Upper lobe of left lung (tissue), 4 donors: Measurements from ENCODE around the gene HDHD3.

ENCODE experiments used
- EP300 ChIP-seq, 4 donors: sonication (generic); formaldehyde crosslinking; IDR thresholded peaks; one replicate each; pipeline ENCODE4 v1.5.1; 2017; ENCODE audit warnings: antibody characterized with exemption in 4 of 4, control low read depth in 2 of 4
- POLR2A ChIP-seq, 4 donors: fragments of 450-650 bp; IDR thresholded peaks; one replicate each; pipeline ENCODE4 v1.5.1; 2016 to 2017; ENCODE audit warnings: antibody characterized with exemption in 4 of 4, mild to moderate bottlenecking in 2 of 4

DNA sequence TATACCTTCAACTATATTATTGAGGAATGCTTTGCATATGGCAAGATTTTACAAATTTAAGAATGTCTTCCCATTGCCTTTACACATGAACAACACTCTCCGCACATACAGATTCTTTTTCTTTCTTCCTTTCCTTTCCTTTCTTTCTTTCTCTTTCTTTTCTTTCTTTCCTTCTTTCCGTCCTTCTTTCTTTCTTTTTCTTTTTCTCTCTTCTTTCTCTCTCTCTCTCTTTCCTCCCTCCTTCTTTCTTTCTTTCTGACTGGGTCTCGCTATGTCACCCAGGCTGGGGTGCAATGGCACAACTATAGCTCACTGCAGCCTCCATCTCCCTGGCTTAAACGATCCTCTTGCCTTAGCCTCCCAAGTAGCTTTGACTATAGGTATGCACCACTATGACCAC, 50.6 kb downstream of the HDHD3 start:
- TF ChIP-seq POLR2A (IDR thresholded peaks at IDR 0.05) (no peak), EP300 (IDR thresholded peaks at IDR 0.05) (no peak)
